Stimulated activated effector memory CD8-positive, alpha-beta T cell treated with anti-CD3 and anti-CD28 coated beads, Interleukin-12 subunit alpha, Interleukin-12 subunit beta, amount 100 ng/mL, for 72 hours (primary cell): ENCODE data around the gene IGSF23.
"Not testable (repeated sequence)": the region's sequence is repeated elsewhere in the genome, so short reads cannot be mapped to it uniquely, and the experiment has no call there.

ENCODE experiments used
- ATAC-seq: fragments of 150-1000 bp; cut with Tn5 transposase; 2 replicates; pipeline ENCODE4 v1.10.0; 2021
- DNase-seq, 2 donors: peaks; one replicate each; pipeline ENCODE4 v3.0.0; 2021 to 2022; ENCODE audit warnings: low spot score in 2 of 2
- H3K27ac Mint-ChIP-seq: one replicate; pipeline ENCODE4 v1.8.0; 2022; ENCODE audit warnings: mild to moderate bottlenecking, mixed read lengths
- H3K36me3 Mint-ChIP-seq: one replicate; pipeline ENCODE4 v1.8.0; 2022; ENCODE audit warnings: mild to moderate bottlenecking, mixed read lengths
- H3K4me1 Mint-ChIP-seq: one replicate; pipeline ENCODE4 v1.8.0; 2022; ENCODE audit warnings: mixed read lengths
- H3K4me3 Mint-ChIP-seq: one replicate; pipeline ENCODE4 v1.8.0; 2022; ENCODE audit warnings: mild to moderate bottlenecking, mixed read lengths
- H3K9me3 Mint-ChIP-seq: one replicate; pipeline ENCODE4 v1.8.0; 2022; ENCODE audit warnings: mixed read lengths

Gene IGSF23

DNA sequence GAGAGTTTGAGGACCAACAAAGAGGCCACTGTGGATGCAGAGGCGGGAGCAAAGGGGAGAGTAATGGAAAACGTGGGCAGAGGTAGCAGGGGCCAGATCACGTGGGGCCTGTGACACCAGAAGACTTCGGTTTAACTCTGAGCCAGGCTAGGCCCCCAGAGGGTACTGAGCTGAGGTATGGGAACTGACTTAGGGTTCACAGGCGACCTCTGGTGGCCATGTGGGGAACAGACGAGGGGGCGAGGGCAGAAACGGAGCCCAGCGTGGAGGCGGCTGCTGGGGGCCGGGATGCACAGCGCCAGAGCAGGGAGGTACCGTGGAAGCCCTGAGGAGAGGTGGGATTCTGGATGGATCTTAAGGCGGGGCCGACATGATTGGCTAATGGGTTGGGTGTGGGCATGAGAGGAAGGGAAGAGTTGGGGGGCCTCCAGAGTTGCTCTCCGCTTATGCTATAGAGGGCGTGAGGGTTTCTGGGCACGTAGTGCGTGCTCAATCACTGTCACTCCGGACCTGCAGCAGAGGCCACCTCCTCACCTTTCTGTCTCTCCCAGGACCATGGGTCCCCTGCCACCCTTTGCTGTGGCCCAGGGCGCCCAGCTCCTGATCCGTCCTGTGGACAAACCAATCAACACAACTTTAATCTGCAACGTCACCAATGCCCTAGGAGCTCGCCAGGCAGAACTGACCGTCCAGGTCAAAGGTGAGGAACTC, 44.0 kb downstream of the IGSF23 start:
- DNase-seq (peak; percentile 52 to 83), ATAC-seq (peak; percentile 72)
- no peak overlapping the region for H3K4me3 Mint-ChIP-seq
- H3K36me3 Mint-ChIP-seq, result no peaks in the 10 kb centered on the region
- no peak overlapping the region for H3K27ac Mint-ChIP-seq
- H3K9me3 Mint-ChIP-seq, result no peaks in the 10 kb centered on the region
- H3K4me1 Mint-ChIP-seq, result peaks cover 13% of the 10 kb centered on the region

DNA sequence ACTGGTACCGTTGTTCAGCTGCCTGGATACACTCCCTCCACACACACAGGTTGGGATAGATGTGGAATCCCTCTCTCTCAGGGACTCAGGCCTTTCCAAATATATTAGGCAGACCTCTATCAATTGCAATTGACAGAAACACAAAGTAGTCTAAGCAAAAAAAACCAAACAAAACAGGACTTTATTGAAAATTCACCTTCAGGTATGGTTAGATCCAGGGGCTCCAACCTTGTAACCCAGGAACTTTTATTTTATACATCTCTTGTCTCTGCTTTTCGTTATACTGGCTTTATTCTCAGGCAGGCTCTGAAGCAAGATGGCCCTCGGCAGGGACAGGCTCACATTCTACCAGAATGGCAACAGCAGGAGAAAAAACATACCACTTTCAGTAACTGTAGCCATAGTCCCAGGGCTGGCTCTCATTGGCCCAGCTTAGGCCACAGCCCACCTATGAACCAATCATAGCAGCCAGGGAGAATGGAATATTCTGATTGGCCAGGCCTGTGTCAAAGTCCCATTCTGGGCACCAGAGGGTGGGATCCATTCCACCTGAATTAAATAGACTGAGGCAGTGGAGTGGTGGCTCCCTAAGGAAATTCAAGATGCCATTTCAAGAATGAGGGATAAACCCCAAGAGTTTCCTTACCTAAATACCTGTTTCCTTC, 44.8 kb downstream of the IGSF23 start:
- no peaks in the 10 kb centered on the region for H3K9me3 Mint-ChIP-seq
- no peak overlapping the region for H3K4me3 Mint-ChIP-seq
- H3K36me3 Mint-ChIP-seq, result no peaks in the 10 kb centered on the region
- no peak for DNase-seq
- ATAC-seq, result no peak
- H3K4me1 Mint-ChIP-seq, result peaks cover 13% of the 10 kb centered on the region
- no peak overlapping the region for H3K27ac Mint-ChIP-seq

- DNase-seq (no peak), ATAC-seq (no peak)
- no peaks in the 10 kb centered on the region for H3K36me3 Mint-ChIP-seq
- H3K9me3 Mint-ChIP-seq, result no peaks in the 10 kb centered on the region
- no peak overlapping the region for H3K4me3 Mint-ChIP-seq
- H3K4me1 Mint-ChIP-seq, result peaks cover 13% of the 10 kb centered on the region
- no peak overlapping the region for H3K27ac Mint-ChIP-seq
Measured at GRCh38 chr19:44660081-44660480, 46.7 kb downstream of the IGSF23 start.

DNA sequence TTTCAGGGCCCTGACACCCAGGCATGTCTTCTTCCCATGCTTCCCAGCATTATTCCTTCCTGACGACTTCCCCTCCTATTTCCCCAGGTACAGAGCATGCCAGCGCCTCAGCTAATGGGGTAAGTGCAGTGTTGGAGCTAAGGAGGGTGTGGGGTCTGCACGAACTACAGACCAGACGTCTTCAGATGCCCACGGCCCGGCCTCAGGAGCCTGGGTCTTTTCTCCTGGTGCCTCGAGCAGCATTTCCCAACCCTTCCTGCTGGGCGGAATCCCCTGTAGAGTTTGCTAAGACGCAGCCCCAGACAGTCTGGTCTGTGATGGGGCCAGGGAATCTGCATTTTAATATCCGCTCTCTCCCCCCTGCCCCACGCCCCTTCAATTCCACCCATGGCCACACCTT, 47.8 kb downstream of the IGSF23 start:
- DNase-seq, result no peak
- Mint-ChIP-seq H3K36me3 (no peaks in the 10 kb centered on the region), H3K4me3 (no peak overlapping the region), H3K27ac (no peak overlapping the region), H3K9me3 (no peaks in the 10 kb centered on the region), H3K4me1 (peaks cover 13% of the 10 kb centered on the region)
- ATAC-seq, result no peak

- peaks cover 11% of the 10 kb centered on the region for H3K4me1 Mint-ChIP-seq
- ATAC-seq (no peak), DNase-seq (no peak)
Measured at GRCh38 chr19:44661904-44662303, 48.5 kb downstream of the IGSF23 start.

GRCh38 chr19:44662691-44663385, 49.5 kb downstream of the IGSF23 start:
- no peak overlapping the region for H3K4me3 Mint-ChIP-seq
- no peak overlapping the region for H3K27ac Mint-ChIP-seq
- H3K9me3 Mint-ChIP-seq, result no peaks in the 10 kb centered on the region
- DNase-seq, result no peak
- no peaks in the 10 kb centered on the region for H3K36me3 Mint-ChIP-seq
- ATAC-seq, result no peak
- peaks cover 1% of the 10 kb centered on the region for H3K4me1 Mint-ChIP-seq

More at GRCh38 chr19:44661904-44662303, 48.5 kb downstream of the IGSF23 start:
- Mint-ChIP-seq H3K4me3 (no peak overlapping the region), H3K36me3 (no peaks in the 10 kb centered on the region), H3K9me3 (no peaks in the 10 kb centered on the region), H3K27ac (no peak overlapping the region)

- DNase-seq, result no peak
- ATAC-seq, result no peak
- H3K4me1 Mint-ChIP-seq, result no peaks in the 10 kb centered on the region
- H3K27ac Mint-ChIP-seq, result no peak overlapping the region
- no peaks in the 10 kb centered on the region for H3K36me3 Mint-ChIP-seq
- no peak overlapping the region for H3K4me3 Mint-ChIP-seq
- no peaks in the 10 kb centered on the region for H3K9me3 Mint-ChIP-seq
Measured at GRCh38 chr19:44663996-44664395, 50.6 kb downstream of the IGSF23 start.

GRCh38 chr19:44664976-44665375, 51.6 kb downstream of the IGSF23 start:
- H3K36me3 Mint-ChIP-seq, result no peaks in the 10 kb centered on the region
- no peaks in the 10 kb centered on the region for H3K4me1 Mint-ChIP-seq
- no peaks in the 10 kb centered on the region for H3K9me3 Mint-ChIP-seq
- no peak overlapping the region for H3K4me3 Mint-ChIP-seq
- ATAC-seq (no peak), DNase-seq (no peak)
- H3K27ac Mint-ChIP-seq, result no peak overlapping the region

GRCh38 chr19:44666852-44667556, 53.6 kb downstream of the IGSF23 start:
- no peak overlapping the region for H3K4me3 Mint-ChIP-seq
- no peak overlapping the region for H3K27ac Mint-ChIP-seq
- no peaks in the 10 kb centered on the region for H3K36me3 Mint-ChIP-seq
- H3K9me3 Mint-ChIP-seq, result no peaks in the 10 kb centered on the region
- no peaks in the 10 kb centered on the region for H3K4me1 Mint-ChIP-seq
- ATAC-seq, result peak; percentile 17
- DNase-seq, result no peak

- peak; percentile 52 for ATAC-seq
- H3K4me1 Mint-ChIP-seq, result no peaks in the 10 kb centered on the region
- no peaks in the 10 kb centered on the region for H3K36me3 Mint-ChIP-seq
- no peaks in the 10 kb centered on the region for H3K9me3 Mint-ChIP-seq
- no peak overlapping the region for H3K27ac Mint-ChIP-seq
- no peak for DNase-seq
- no peak overlapping the region for H3K4me3 Mint-ChIP-seq
Measured at GRCh38 chr19:44668985-44669764, 55.8 kb downstream of the IGSF23 start.

- not testable (repeated sequence) for H3K4me1 Mint-ChIP-seq, DNase-seq, H3K36me3 Mint-ChIP-seq, H3K27ac Mint-ChIP-seq, H3K9me3 Mint-ChIP-seq, ATAC-seq, H3K4me3 Mint-ChIP-seq
Measured at GRCh38 chr19:44670027-44670426, 56.7 kb downstream of the IGSF23 start.

- Mint-ChIP-seq H3K4me3 (no peak within 1 kb of the TSS), H3K9me3 (no peaks in the 10 kb centered on the region), H3K4me1 (no peaks in the 10 kb centered on the region), H3K36me3 (no peaks in the 10 kb centered on the region), H3K27ac (no peak within 1 kb of the TSS)
- DNase-seq, result no peak
- peak; percentile 31 for ATAC-seq
Measured at GRCh38 chr19:44671400-44671799, 58.0 kb downstream of the IGSF23 start, which contains the start of gene CEACAM19. Gene CEACAM19 (plus strand): TSS chr19:44671482. CDS start chr19:44671932, 450 bp downstream.

- no peaks in the 10 kb centered on the region for H3K36me3 Mint-ChIP-seq
- DNase-seq (no peak), ATAC-seq (no peak)
- no peaks in the 10 kb centered on the region for H3K4me1 Mint-ChIP-seq
- H3K9me3 Mint-ChIP-seq, result no peaks in the 10 kb centered on the region
- no peak overlapping the region for H3K4me3 Mint-ChIP-seq
- H3K27ac Mint-ChIP-seq, result no peak overlapping the region
Measured at GRCh38 chr19:44672226-44672625, 58.9 kb downstream of the IGSF23 start.

GRCh38 chr19:44673510-44673909, 60.1 kb downstream of the IGSF23 start:
- no peaks in the 10 kb centered on the region for H3K4me1 Mint-ChIP-seq
- no peak for ATAC-seq
- no peak overlapping the region for H3K4me3 Mint-ChIP-seq
- no peaks in the 10 kb centered on the region for H3K9me3 Mint-ChIP-seq
- no peak for DNase-seq
- no peaks in the 10 kb centered on the region for H3K36me3 Mint-ChIP-seq
- H3K27ac Mint-ChIP-seq, result no peak overlapping the region

DNA sequence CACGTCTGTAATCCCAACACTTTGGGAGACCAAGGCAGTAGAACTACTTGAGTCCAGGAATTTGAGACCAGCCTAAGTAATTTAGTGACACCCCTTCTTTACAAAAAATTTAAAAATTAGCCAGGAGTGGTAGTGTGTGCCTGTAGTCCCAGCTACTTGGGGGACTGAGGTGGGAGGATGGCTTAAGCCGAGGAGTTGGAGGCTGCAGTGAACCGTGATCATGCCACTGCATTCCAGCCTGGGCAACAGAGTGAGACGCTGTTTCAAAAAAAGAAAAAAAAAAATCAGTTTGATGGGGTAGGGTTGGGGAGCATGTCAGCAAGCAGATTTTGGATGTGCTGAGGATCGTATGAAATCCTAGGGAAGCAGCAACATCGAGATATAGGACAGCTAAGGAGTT, 62.2 kb downstream of the IGSF23 start:
- DNase-seq (no peak), ATAC-seq (no peak)
- Mint-ChIP-seq H3K4me1 (no peaks in the 10 kb centered on the region), H3K27ac (no peak overlapping the region), H3K36me3 (no peaks in the 10 kb centered on the region), H3K9me3 (no peaks in the 10 kb centered on the region), H3K4me3 (no peak overlapping the region)
